ENCODE results near the gene SEBOX. TPM values are rescaled to one million over a fixed set of nuclear protein-coding genes. Genes with fewer than 3 reads are reported as not detected.

The SEBOX gene
- total RNA-seq, 2 experiments from 2014 or later: not detected

DNA sequence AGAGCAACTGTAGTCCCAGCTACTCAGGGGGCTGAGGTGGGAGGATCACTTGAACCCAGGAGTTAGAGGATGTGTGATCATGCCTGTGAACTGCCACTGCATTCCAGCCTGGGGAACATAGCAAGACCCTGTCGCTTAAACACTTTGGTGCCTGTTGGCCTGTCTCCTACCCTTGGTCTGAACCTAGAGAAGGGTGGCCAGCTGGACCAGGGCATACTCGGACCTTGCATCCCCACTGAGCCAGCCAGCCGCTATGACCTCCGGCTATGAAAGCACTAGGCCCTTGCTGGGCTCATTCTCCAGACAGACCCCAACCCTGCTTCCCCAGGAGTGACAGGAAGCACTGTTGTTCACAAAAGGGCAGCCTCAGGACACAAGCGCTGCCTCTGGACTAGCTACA, 34.3 kb downstream of the SEBOX start:
- CTCF ChIA-PET: interaction anchor here (0.6 to 1.6 kb wide), 4 partner anchors 8 to 1223 kb away, joined by 3 to 5 read pairs (median 3); no protein-coding TSS in a partner anchor
- no peaks in the 10 kb centered on the region for H3K9me3 Mint-ChIP-seq
- POLR2A ChIA-PET: no interaction called here
- peaks cover 23% of the 10 kb centered on the region for H3K36me3 Mint-ChIP-seq (ENCODE audit: low read depth)
- DNase-seq: no peak
- no peaks in the 10 kb centered on the region for H3K27me3 Mint-ChIP-seq
- H3K27ac Mint-ChIP-seq: no peak overlapping the region
- no peak overlapping the region for H3K4me3 Mint-ChIP-seq
- H3K4me1 Mint-ChIP-seq: peaks cover 24% of the 10 kb centered on the region

DNA sequence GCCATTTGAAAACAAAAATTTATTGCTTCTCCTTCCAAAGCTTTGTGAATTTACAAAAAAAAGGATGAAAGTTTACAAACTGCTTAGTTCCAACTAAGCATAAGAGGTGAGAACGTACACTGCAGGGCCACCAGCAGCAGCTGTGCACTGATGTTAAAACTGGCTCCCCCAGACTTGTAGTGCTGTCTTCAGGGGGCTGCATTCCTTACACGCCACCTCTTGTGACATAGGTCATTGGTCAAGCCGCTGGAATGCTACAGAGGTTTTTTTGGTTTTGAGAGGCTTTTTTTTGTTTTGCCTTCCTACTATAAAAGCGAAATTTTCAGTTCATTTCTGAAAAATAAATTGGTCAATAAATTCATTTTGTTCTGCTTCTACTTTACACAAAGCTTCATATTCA, 36.7 kb downstream of the SEBOX start:
- Mint-ChIP-seq H3K4me3 (no peak overlapping the region), H3K4me1 (peaks cover 7% of the 10 kb centered on the region), H3K36me3 (ENCODE audit: low read depth) (peaks cover 23% of the 10 kb centered on the region), H3K27me3 (no peaks in the 10 kb centered on the region), H3K27ac (no peak overlapping the region), H3K9me3 (no peaks in the 10 kb centered on the region)
- ChIA-PET CTCF (no interaction called here), POLR2A (no interaction called here)
- no peak for DNase-seq

DNA sequence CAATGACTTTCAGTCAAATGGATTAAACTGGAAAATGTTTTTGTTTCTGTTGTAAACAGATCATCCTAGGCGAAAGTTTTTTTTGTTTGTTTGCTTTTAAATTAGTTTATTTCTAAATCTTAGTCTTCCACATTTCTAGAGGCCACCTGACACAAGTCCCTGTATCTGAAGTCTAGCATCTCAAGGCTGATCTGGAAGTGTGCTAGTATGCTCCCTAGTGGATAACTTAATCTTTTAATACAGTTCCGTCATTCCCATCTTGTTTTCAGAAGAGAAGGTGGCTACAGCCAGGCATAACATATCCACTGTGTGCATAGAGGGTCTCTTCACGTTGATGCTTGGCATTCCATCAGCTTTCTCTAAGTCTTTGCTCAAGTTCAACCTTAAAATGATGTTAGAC, 37.3 kb downstream of the SEBOX start:
- no peak for DNase-seq
- Mint-ChIP-seq H3K4me1 (peaks cover 7% of the 10 kb centered on the region), H3K27ac (no peak overlapping the region), H3K27me3 (no peaks in the 10 kb centered on the region), H3K36me3 (ENCODE audit: low read depth) (peaks cover 23% of the 10 kb centered on the region), H3K4me3 (no peak overlapping the region), H3K9me3 (no peaks in the 10 kb centered on the region)
- CTCF ChIA-PET: no interaction called here
- POLR2A ChIA-PET: no interaction called here

DNA sequence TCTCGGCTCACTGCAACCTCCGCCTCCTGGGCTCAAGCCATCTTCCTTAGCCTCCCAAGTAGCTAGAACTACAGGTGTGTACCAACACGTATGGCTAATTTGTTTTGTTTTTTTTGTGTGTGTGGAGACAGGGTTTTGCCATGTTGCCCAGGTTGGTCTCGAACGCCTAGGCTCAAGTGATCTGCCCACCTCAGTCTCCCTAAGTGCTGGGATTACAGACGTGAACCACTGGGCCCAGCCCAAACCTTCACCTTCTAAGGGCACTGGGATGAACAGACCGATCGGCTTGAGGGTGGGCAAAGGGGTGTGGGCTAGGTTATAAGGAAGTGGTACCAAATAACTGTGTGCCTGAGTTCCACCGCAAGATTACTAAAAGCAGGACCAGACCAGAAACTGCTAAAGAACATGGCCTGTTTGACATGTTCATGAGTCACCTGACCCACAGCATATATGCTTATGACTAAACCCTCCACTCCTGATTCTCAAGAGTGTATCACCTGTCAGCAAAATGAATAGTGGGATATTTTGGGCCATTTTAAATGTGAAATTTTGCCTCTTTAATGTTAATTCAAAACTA, 37.9 kb downstream of the SEBOX start:
- Mint-ChIP-seq H3K4me1 (peaks cover 9% of the 10 kb centered on the region), H3K36me3 (ENCODE audit: low read depth) (peaks cover 23% of the 10 kb centered on the region), H3K27me3 (no peaks in the 10 kb centered on the region), H3K4me3 (no peak overlapping the region), H3K27ac (no peak overlapping the region), H3K9me3 (no peaks in the 10 kb centered on the region)
- ChIA-PET POLR2A (no interaction called here), CTCF (no interaction called here)
- no peak for DNase-seq

DNA sequence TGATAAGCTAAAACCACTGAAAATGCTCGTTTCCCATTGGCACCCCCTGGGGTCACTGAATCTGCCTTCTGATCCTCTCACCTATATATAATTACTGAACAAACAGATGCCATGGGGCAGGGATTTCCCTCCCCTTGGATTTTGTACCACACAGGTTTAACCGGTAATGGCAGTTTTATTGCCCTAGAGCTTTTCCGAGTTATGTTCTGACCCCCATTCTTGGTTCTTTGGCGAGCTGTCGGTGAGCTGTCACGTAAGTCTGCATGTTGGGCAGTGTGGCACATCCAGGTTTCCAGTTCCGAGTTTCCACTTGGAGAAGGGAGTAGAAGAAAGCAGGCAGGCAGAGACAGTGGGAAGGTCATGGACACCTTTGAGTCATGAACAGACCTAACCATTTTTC, 38.9 kb downstream of the SEBOX start:
- H3K36me3 Mint-ChIP-seq (ENCODE audit: low read depth): peaks cover 21% of the 10 kb centered on the region
- POLR2A ChIA-PET: no interaction called here
- CTCF ChIA-PET: interaction anchor here (1.4 to 2.2 kb wide), 3 partner anchors 10 to 32 kb away, joined by 3 to 9 read pairs (median 7); partner anchors contain the start of genes IFT20, POLDIP2 and TNFAIP1
- H3K9me3 Mint-ChIP-seq: no peaks in the 10 kb centered on the region
- no peak overlapping the region for H3K4me3 Mint-ChIP-seq
- H3K4me1 Mint-ChIP-seq: peaks cover 17% of the 10 kb centered on the region
- no peaks in the 10 kb centered on the region for H3K27me3 Mint-ChIP-seq
- DNase-seq: no peak
- no peak overlapping the region for H3K27ac Mint-ChIP-seq

DNA sequence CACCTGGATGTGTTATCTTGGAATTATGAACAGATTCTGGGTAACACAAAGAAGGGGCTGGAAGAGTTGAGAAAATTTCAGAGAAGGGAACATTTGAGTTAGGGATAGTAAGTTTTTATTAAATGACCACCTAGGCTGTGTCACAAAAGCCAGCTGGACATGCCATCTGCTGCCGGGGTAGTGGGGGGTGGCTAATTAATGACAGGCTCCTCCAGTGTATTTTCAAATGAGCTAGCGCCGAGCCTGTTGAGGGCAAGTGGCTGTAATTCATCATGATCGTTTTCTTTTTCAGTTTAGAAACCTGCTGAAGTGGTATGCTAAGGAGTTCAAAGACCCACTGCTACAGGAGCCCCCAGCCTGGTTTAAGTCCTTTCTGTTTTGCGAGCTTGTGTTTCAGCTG, 39.8 kb downstream of the SEBOX start:
- no peak overlapping the region for H3K4me3 Mint-ChIP-seq
- H3K27me3 Mint-ChIP-seq: no peaks in the 10 kb centered on the region
- no peak for DNase-seq
- H3K9me3 Mint-ChIP-seq: no peaks in the 10 kb centered on the region
- H3K27ac Mint-ChIP-seq: no peak overlapping the region
- ChIA-PET POLR2A (no interaction called here), CTCF (interaction anchor here (1.4 to 2.2 kb wide), 3 partner anchors 11 to 32 kb away, joined by 3 to 9 read pairs (median 7); partner anchors contain the start of genes IFT20, POLDIP2 and TNFAIP1)
- H3K36me3 Mint-ChIP-seq (ENCODE audit: low read depth): peaks cover 19% of the 10 kb centered on the region
- H3K4me1 Mint-ChIP-seq: peaks cover 25% of the 10 kb centered on the region

DNA sequence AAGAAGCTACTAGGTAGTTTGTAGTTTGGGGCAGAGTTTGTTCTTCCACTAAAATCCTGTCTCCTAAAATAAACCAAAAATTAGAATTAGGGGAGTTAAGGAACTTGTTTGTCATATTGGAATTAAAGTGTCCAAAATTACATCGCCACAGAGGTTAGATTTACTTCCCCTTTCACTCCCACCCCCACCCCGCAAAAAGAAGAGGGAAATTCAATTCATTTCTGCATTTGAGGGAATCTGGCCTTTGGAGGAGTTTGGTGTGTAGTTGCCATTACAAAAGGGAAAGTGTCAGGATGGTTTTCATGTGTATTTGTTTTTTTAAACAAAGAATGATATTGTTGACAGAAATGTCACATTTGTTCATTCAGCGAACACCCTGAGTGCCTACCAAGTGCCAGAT, 40.2 kb downstream of the SEBOX start:
- peaks cover 19% of the 10 kb centered on the region for H3K36me3 Mint-ChIP-seq (ENCODE audit: low read depth)

DNA sequence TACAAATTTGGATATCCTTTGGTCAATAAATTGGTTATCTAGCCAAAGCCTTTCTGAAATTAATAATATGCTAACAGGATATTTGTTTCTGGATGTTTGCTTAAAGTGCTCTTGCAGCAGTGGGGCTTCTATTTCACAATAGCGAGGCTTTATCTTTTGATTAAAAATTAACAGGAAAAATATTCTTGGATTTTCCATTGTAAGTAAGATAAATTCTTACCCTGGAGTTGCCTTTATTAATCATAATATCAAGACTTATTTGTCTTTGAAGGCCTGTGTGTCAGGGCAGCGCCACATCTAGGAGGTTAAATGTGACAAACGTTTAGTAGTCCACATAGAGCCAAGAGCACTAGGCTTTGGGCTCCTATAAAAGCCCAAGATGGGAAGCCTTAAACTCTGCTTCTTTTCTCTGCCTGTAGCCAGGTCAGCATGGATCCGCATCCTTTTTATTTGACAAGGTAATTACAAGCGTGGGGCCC, 40.7 kb downstream of the SEBOX start:
- DNase-seq: no peak
- ChIA-PET POLR2A (no interaction called here), CTCF (interaction anchor here (2.2 kb wide), 1 partner anchor 10 kb away, joined by 7 read pairs; no protein-coding TSS in a partner anchor)
- Mint-ChIP-seq H3K4me3 (no peak overlapping the region), H3K36me3 (ENCODE audit: low read depth) (peaks cover 19% of the 10 kb centered on the region), H3K27me3 (no peaks in the 10 kb centered on the region), H3K4me1 (peaks cover 32% of the 10 kb centered on the region), H3K27ac (no peak overlapping the region), H3K9me3 (no peaks in the 10 kb centered on the region)

More for the DNA sequence above, 40.2 kb downstream of the SEBOX start:
- Mint-ChIP-seq H3K27me3 (no peaks in the 10 kb centered on the region), H3K4me1 (peaks cover 29% of the 10 kb centered on the region), H3K4me3 (no peak overlapping the region), H3K27ac (no peak overlapping the region), H3K9me3 (no peaks in the 10 kb centered on the region)
- POLR2A ChIA-PET: no interaction called here
- CTCF ChIA-PET: interaction anchor here (1.4 to 2.2 kb wide), 2 partner anchors 10 to 11 kb away, joined by 7 to 9 read pairs; partner anchors contain the start of genes IFT20 and TNFAIP1
- no peak for DNase-seq

DNA sequence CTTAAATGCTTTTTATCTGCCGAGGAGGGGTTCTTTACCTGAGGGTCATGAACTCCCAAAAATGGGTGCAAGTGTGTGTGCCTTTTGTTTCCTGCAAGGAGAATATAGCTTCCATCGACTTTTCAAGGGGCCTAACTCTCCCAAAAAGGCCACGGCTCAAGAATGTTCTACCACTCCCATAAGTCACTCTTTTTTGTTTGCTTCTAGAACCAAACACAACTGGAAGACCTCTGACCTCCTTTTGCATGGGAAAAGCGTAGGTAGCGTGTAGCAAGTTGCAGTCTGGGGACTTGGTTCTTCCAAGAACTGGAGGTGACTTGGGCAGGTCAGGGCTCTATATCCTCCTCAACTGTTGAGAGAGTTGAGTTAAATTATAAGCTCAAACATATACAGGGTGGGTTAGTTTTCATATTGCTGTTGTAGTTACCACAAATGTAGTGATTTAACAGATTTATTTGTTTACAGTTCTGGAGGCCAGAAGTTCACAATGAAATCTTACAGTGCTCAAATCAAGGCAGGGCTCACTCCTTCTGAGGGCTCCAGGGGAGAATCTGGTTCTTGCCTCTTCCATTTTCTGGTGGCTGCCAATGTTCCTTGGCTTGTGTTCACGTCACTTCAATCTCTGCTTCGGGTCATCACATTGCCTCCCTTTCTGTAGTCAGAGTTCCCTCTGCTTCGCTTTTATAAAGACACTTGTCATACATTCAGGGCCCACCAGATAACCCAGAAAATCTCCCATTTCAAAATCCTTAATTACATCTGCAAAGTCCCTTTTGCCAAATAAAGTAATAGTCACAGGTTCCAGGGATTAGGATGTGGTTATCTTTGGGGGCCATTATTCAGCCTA, 44.6 kb downstream of the SEBOX start:
- Mint-ChIP-seq H3K27ac (peak overlapping the region; percentile 46), H3K9me3 (no peaks in the 10 kb centered on the region), H3K4me3 (peak overlapping the region; percentile 86), H3K27me3 (no peaks in the 10 kb centered on the region), H3K4me1 (peaks cover 38% of the 10 kb centered on the region), H3K36me3 (ENCODE audit: low read depth) (peaks cover 3% of the 10 kb centered on the region)
- ChIA-PET CTCF (interaction anchor here (1.3 to 1.7 kb wide), 2 partner anchors 11 to 15 kb away, joined by 4 to 5 read pairs; partner anchors contain the start of genes IFT20 and TNFAIP1), POLR2A (no interaction called here)
- no peak for DNase-seq

DNA sequence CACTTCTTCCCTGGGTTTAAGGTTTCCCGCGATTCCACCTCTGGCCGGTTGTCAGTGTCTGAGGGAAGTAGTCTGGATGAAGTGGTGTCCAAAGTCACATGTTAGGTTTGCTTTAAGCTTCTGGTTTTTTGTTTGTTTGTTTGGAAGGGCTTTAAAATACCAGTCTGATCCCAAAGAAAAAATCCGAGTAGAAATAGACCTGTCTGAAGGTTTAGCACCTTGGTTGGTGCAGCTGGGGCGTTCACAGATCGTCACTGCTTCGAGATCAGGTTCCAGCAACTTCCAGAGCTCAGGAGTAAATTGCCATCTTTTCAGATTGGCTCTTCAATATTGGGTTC, 45.4 kb downstream of the SEBOX start:
- H3K27ac Mint-ChIP-seq: peak overlapping the region; percentile 85
- H3K4me3 Mint-ChIP-seq: peak overlapping the region; percentile 86
- ChIA-PET CTCF (interaction anchor here (1.3 to 1.9 kb wide), 2 partner anchors 12 to 15 kb away, joined by 4 read pairs; no protein-coding TSS in a partner anchor), POLR2A (no interaction called here)
- no peak for DNase-seq
- peaks cover 3% of the 10 kb centered on the region for H3K36me3 Mint-ChIP-seq (ENCODE audit: low read depth)
- H3K27me3 Mint-ChIP-seq: no peaks in the 10 kb centered on the region
- peaks cover 38% of the 10 kb centered on the region for H3K4me1 Mint-ChIP-seq
- H3K9me3 Mint-ChIP-seq: no peaks in the 10 kb centered on the region

DNA sequence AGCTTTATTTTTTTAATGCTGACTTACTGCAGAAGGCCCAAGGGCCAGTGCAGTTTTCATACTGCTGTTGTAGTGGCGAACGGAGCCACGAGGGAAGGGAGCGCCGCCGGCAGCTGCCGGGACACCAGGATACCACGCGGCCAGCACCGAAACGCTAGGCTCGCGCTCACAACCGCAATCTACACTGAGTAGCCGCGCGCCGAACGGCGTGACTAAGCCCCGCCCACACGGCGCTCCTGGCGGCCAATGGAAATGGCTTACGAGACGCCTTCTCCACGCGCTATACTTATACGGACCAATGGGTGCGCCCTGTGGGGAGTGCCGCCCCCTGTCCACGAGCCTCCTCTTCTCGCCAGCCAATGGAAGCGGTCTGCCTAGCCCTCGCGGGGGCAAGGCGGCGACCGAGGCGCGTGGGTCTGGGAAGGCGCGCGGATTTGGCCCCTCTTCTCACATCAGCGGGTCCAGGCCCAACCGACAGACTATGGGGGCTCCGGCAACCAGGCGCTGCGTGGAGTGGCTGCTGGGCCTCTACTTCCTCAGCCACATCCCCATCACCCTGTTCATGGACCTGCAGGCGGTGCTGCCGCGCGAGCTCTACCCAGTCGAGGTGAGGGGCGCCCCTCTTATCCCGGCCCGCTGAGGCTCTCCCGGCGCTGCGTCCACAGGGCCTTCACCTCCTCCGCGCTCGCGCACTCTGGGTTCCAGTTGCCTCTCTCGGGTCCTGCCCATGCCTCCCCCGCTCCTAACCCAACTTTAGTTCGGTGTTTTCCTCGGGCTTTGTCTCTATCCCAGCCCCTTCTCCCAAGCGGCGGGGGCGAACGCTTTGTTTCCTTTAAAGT, 46.0 kb downstream of the SEBOX start, which contains the start of gene TMEM97:
Gene TMEM97, plus strand, starts transcription at position 442 of the 839 bp plus-strand sequence. Its CDS starts 40 bp downstream, at position 482.
- ChIA-PET CTCF (interaction anchor here (0.6 to 1.9 kb wide), 4 partner anchors 13 to 1807 kb away, joined by 3 to 4 read pairs (median 4); no protein-coding TSS in a partner anchor), POLR2A (no interaction called here)
- Mint-ChIP-seq H3K4me3 (peak within 1 kb of the TSS; percentile 86), H3K27ac (peak within 1 kb of the TSS; percentile 85), H3K4me1 (peaks cover 38% of the 10 kb centered on the region), H3K9me3 (no peaks in the 10 kb centered on the region), H3K27me3 (no peaks in the 10 kb centered on the region), H3K36me3 (ENCODE audit: low read depth) (peaks cover 3% of the 10 kb centered on the region)
- peak; percentile 97 for DNase-seq

DNA sequence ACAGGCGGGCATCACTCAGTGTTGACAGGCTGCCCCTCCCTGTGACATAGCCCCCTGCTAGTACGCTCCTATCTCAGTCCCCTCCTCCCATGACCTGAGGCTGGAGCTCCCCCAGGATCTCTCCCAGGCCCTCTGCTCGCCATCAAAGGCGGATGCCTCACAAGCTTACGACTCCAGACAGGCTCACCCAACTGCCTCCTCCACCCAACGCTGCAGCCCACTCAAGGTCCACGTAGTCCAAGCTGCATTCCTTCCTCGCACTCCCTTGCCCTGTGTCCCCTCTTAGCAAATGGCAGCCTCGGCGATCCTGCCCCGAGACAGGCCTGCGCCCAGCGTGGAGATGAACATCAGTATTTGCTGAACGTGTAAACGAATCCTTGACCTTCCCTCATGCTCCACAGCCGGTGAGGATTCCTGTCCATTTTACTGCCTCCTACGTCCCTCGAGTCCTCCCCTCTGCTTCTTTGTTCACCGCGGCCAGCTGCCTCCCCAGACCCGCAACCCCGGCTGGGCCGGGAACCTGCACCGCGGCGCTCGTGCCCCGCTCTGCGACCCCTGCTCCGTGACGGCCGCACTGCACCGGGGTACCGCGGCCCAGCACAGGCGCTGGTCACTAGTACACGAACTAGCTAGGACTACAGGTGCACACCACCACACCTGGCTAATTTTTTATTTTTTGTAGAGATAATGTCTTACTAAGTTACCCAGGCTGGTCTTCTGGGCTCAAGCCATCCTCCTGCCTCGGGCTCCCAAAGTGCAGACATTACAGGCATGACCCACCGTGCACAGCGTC, 46.8 kb downstream of the SEBOX start:
- Mint-ChIP-seq H3K4me1 (peaks cover 38% of the 10 kb centered on the region), H3K4me3 (peak overlapping the region; percentile 86), H3K27me3 (peaks cover 5% of the 10 kb centered on the region), H3K36me3 (ENCODE audit: low read depth) (peaks cover 3% of the 10 kb centered on the region), H3K27ac (peak overlapping the region; percentile 85), H3K9me3 (no peaks in the 10 kb centered on the region)
- POLR2A ChIA-PET: no interaction called here
- no peak for DNase-seq
- CTCF ChIA-PET: interaction anchor here (0.6 to 1.9 kb wide), 7 partner anchors 14 to 1807 kb away, joined by 3 to 4 read pairs (median 4); partner anchors contain the start of genes IFT20 and TNFAIP1
